Body of pancreas (tissue), 4 donors: ENCODE measurements around the gene TELO2. TPM values are rescaled to one million over a fixed set of nuclear protein-coding genes. Genes with fewer than 3 reads are reported as not detected.
A peak's percentile ranks its signal among the peaks of the same experiment; 100 is the strongest.

Source experiments
- ATAC-seq: fragments of 150-250 bp; one replicate; pipeline ENCODE4 v1.9.1; 2016
- DNase-seq, 4 donors: peaks; one replicate each; pipeline ENCODE4 v3.0.0-alpha.2; 2019
- H3K27ac ChIP-seq, 4 donors: fragments of 200-600 bp; sonication (generic); 1 replicate in 3 of 4; 2 replicates in 1 of 4; pipeline versions ENCODE4 v1.5.1 to v1.6.1; 2016 to 2019; ENCODE audit warnings: mild to moderate bottlenecking in 1 of 4, mixed read lengths in 1 of 4, moderate library complexity in 1 of 4
- H3K27me3 ChIP-seq, 2 donors: fragments of 200-600 bp; sonication (generic); one replicate each; pipeline ENCODE4 v1.6.0; 2016; ENCODE audit warnings: mild to moderate bottlenecking in 1 of 2
- H3K36me3 ChIP-seq, 2 donors: fragments of 200-600 bp; sonication (generic); replicated peaks in 1 of 2; 2 replicates each; pipeline ENCODE4 v1.5.1; 2016; ENCODE audit warnings: low read depth in 2 of 2; ENCODE audit not compliant: insufficient read depth in 1 of 2
- H3K4me1 ChIP-seq: fragments of 200-600 bp; sonication (generic); one replicate; pipeline ENCODE4 v1.6.0; 2016
- H3K4me3 ChIP-seq, 2 donors: fragments of 200-600 bp; sonication (generic); 1 replicate in 1 of 2; 2 replicates in 1 of 2; pipeline ENCODE4 v1.5.1; 2016 to 2019
- H3K9me3 ChIP-seq, 3 donors: fragments of 200-600 bp; sonication (generic); 1 replicate in 2 of 3; 2 replicates in 1 of 3; pipeline ENCODE4 v1.5.1; 2016
- CTCF ChIP-seq, 7 experiments: fragments of 450-650 bp in 4 of 7; fragments of 200-600 bp in 3 of 7; sonication (generic) in 3 of 7; IDR thresholded peaks; one replicate each; pipeline ENCODE4 v1.5.1; 2016 to 2019; ENCODE audit warnings: antibody characterized with exemption in 7 of 7
- POLR2A ChIP-seq, 3 donors: fragments of 450-650 bp; IDR thresholded peaks; one replicate each; pipeline ENCODE4 v1.6.1; 2016; ENCODE audit warnings: antibody characterized with exemption in 3 of 3, mild to moderate bottlenecking in 2 of 3
- WGBS, 2 donors: methylation state at CpG; one replicate each; pipeline ENCODE4 v1.1.5; 2017; 5-methylcytosine and 5-hydroxymethylcytosine counted together
- intact Hi-C: fragments of 100-400 bp; cut with DNase I; formaldehyde crosslinking; loops from one replicate; pipeline ENCODE4 v1.15.1; 2023
- total RNA-seq, 2 donors: library from RNA; depleted of rRNA; stranded (reverse); fragments of >200 nt; gene quantifications; one replicate each; pipeline ENCODE4 v1.1.0, GENCODE V29; 2016

The TELO2 gene
- total RNA-seq, 2 donors from 2014 or later = 25.4 to 76.5 TPM

- DNase-seq (no peak), ATAC-seq (no peak)
- 73% methylated on average over 15 to 38 of the region's 39 CpGs for WGBS, 2 donors
- H3K27ac ChIP-seq = peak overlapping the region in 2 of 4 donors; percentile 12 to 62
- no peak overlapping the region for H3K4me3 ChIP-seq
- TF ChIP-seq CTCF (IDR thresholded peaks at IDR 0.05) (no peak), POLR2A (IDR thresholded peaks at IDR 0.05) (no peak)
- intact Hi-C loops = no loop called here
- no peaks in the 10 kb centered on the region for H3K4me1 ChIP-seq
- no peaks in the 10 kb centered on the region for H3K9me3 ChIP-seq
- H3K27me3 ChIP-seq = no peaks in the 10 kb centered on the region
- no peaks in the 10 kb centered on the region for H3K36me3 ChIP-seq
Measured at GRCh38 chr16:1535391-1536291, 42.5 kb downstream of the TELO2 start.

GRCh38 chr16:1536601-1537000 lies 43.4 kb downstream of the TELO2 start:
- no peak for ATAC-seq
- Histone ChIP-seq H3K36me3 (no peaks in the 10 kb centered on the region), H3K4me3 (no peak overlapping the region), H3K27ac (peak overlapping the region in 1 of 4 donors; percentile 9), H3K27me3 (no peaks in the 10 kb centered on the region), H3K9me3 (no peaks in the 10 kb centered on the region), H3K4me1 (no peaks in the 10 kb centered on the region)
- intact Hi-C loops = no loop called here
- no peak for DNase-seq
- TF ChIP-seq CTCF (IDR thresholded peaks at IDR 0.05) = no peak
- TF ChIP-seq POLR2A (IDR thresholded peaks at IDR 0.05) = no peak
- 73 to 85% methylated on average over 13 of the region's 13 CpGs for WGBS, 2 donors

- ATAC-seq = no peak
- no peak overlapping the region for H3K4me3 ChIP-seq
- H3K36me3 ChIP-seq = no peaks in the 10 kb centered on the region
- no peaks in the 10 kb centered on the region for H3K27me3 ChIP-seq
- no peak for DNase-seq
- H3K4me1 ChIP-seq = no peaks in the 10 kb centered on the region
- TF ChIP-seq CTCF (IDR thresholded peaks at IDR 0.05) = no peak
- TF ChIP-seq POLR2A (IDR thresholded peaks at IDR 0.05) = no peak
- H3K9me3 ChIP-seq = no peaks in the 10 kb centered on the region
- peak overlapping the region in 1 of 4 donors; percentile 9 for H3K27ac ChIP-seq
- 74 to 89% methylated on average over 4 to 27 of the region's 27 CpGs for WGBS, 2 donors
- intact Hi-C loops = no loop called here
Measured at GRCh38 chr16:1537138-1537577, 44.0 kb downstream of the TELO2 start.

GRCh38 chr16:1537763-1538289 lies 44.7 kb downstream of the TELO2 start:
- Histone ChIP-seq H3K27me3 (no peaks in the 10 kb centered on the region), H3K27ac (peak overlapping the region in 1 of 4 donors; percentile 9), H3K4me1 (no peaks in the 10 kb centered on the region), H3K4me3 (no peak overlapping the region), H3K36me3 (no peaks in the 10 kb centered on the region), H3K9me3 (no peaks in the 10 kb centered on the region)
- intact Hi-C loops = no loop called here
- TF ChIP-seq CTCF (IDR thresholded peaks at IDR 0.05) (no peak), POLR2A (IDR thresholded peaks at IDR 0.05) (no peak)
- no peak for ATAC-seq
- no peak for DNase-seq
- WGBS, 2 donors = 66 to 91% methylated on average over 15 to 26 of the region's 26 CpGs
